ENCODE data around the gene BACH2. TPM values are rescaled to one million over a fixed set of nuclear protein-coding genes. Genes with fewer than 3 reads are reported as not detected.

The BACH2 gene
- polyA plus RNA-seq, 2 of the 4 experiments (the other 2 are of a cell fraction), result 0.01 to 0.36 TPM

GRCh38 chr6:89961481-89961880 is 335.2 kb downstream of the BACH2 start:
- H3K4me2 ChIP-seq, result no peak overlapping the region
- H3K4me1 ChIP-seq, result no peaks in the 10 kb centered on the region
- TF ChIP-seq TFCP2L1 (CRISPR knock-in tag; IDR thresholded peaks at IDR 0.05) (no peak), ZSCAN20 (CRISPR knock-in tag; IDR thresholded peaks at IDR 0.05) (no peak), HEYL (CRISPR knock-in tag; IDR thresholded peaks at IDR 0.05) (no peak), ESRRA (IDR thresholded peaks at IDR 0.05; ENCODE audit: borderline replicate concordance, low read length) (no peak), BCL3 (IDR thresholded peaks at IDR 0.05) (no peak), PHF8 (IDR thresholded peaks at IDR 0.05; ENCODE audit: borderline replicate concordance, low read depth) (no peak), MAX (IDR thresholded peaks at IDR 0.05) (no peak), FOXS1 (CRISPR knock-in tag; IDR thresholded peaks at IDR 0.05) (no peak)
- CTCF ChIA-PET, result interaction anchor here (1.2 kb wide), 1 partner anchor 523 kb away, joined by 3 read pairs; no protein-coding TSS in a partner anchor
- WGBS (ENCODE audit: missing lambda C conversion rate), result 57% methylated on average over 2 of the region's 2 CpGs
- H3K9me3 ChIP-seq, result no peaks in the 10 kb centered on the region
- H3K27ac ChIP-seq, result no peak overlapping the region
- POLR2A ChIA-PET, result no interaction called here
- no peak for FAIRE-seq
- ATAC-seq, result no peak
- no peak for DNase-seq (ENCODE audit: low read depth in 1 of 2, low spot score in 1 of 2)
- H3K4me3 ChIP-seq, result no peak overlapping the region

GRCh38 chr6:89959883-89960282 is 336.8 kb downstream of the BACH2 start:
- Histone ChIP-seq H3K27ac (no peak overlapping the region), H3K9me3 (no peaks in the 10 kb centered on the region), H3K4me2 (no peak overlapping the region), H3K4me3 (no peak overlapping the region), H3K4me1 (no peaks in the 10 kb centered on the region)
- DNase-seq (ENCODE audit: low read depth in 1 of 2, low spot score in 1 of 2) (no peak), FAIRE-seq (no peak), ATAC-seq (no peak)
- ChIA-PET CTCF (interaction anchor here (1.3 kb wide), 1 partner anchor 20 kb away, joined by 4 read pairs; no protein-coding TSS in a partner anchor), POLR2A (no interaction called here)
- no peak for TF ChIP-seq HMGXB4 (CRISPR knock-in tag; IDR thresholded peaks at IDR 0.05; ENCODE audit: borderline replicate concordance)
- TF ChIP-seq HEYL (CRISPR knock-in tag; IDR thresholded peaks at IDR 0.05), result no peak
- no peak for TF ChIP-seq FOSB (CRISPR knock-in tag; IDR thresholded peaks at IDR 0.05)
- no peak for TF ChIP-seq FOSL2 (IDR thresholded peaks at IDR 0.05)
- TF ChIP-seq FOSL2 (CRISPR knock-in tag; IDR thresholded peaks at IDR 0.05), result no peak
- no peak for TF ChIP-seq NFE2L2 (conservative IDR thresholded peaks at IDR 0.05; ENCODE audit: low read length)
- no peak for TF ChIP-seq GATA3 (IDR thresholded peaks at IDR 0.05; ENCODE audit: borderline replicate concordance)
- TF ChIP-seq MYC (IDR thresholded peaks at IDR 0.05; ENCODE audit: borderline replicate concordance, low read length), result no peak
- TF ChIP-seq ZFP36 (IDR thresholded peaks at IDR 0.05; ENCODE audit: borderline replicate concordance, partially characterized antibody), result no peak
- TF ChIP-seq SMC3 (IDR thresholded peaks at IDR 0.05), result no peak
- TF ChIP-seq E2F6 (IDR thresholded peaks at IDR 0.05; ENCODE audit: borderline replicate concordance, low read depth), result no peak
- TF ChIP-seq USF2 (IDR thresholded peaks at IDR 0.05), result no peak
- WGBS (ENCODE audit: missing lambda C conversion rate), result 52% methylated on average over 6 of the region's 6 CpGs

- no peak for DNase-seq (ENCODE audit: low read depth in 1 of 2, low spot score in 1 of 2)
- Histone ChIP-seq H3K4me3 (no peak overlapping the region), H3K4me2 (no peak overlapping the region), H3K9me3 (no peaks in the 10 kb centered on the region), H3K27ac (no peak overlapping the region), H3K4me1 (no peaks in the 10 kb centered on the region)
- ChIA-PET CTCF (interaction anchor here (2.2 kb wide), 1 partner anchor 16 kb away, joined by 8 read pairs; no protein-coding TSS in a partner anchor), POLR2A (no interaction called here)
- no peak for FAIRE-seq
- WGBS (ENCODE audit: missing lambda C conversion rate), result 13% methylated on average over 2 of the region's 4 CpGs
- ATAC-seq, result no peak
- TF ChIP-seq ZC3H11A (IDR thresholded peaks at IDR 0.05) (no peak), CEBPB (IDR thresholded peaks at IDR 0.05) (no peak), EP300 (IDR thresholded peaks at IDR 0.05) (no peak), EHF (CRISPR knock-in tag; IDR thresholded peaks at IDR 0.05) (no peak), SREBF2 (IDR thresholded peaks at IDR 0.05) (no peak), HOXA7 (CRISPR knock-in tag; IDR thresholded peaks at IDR 0.05) (no peak), NFE2L2 (conservative IDR thresholded peaks at IDR 0.05; ENCODE audit: low read length) (no peak), MAX (IDR thresholded peaks at IDR 0.05) (no peak), NPAS2 (CRISPR knock-in tag; IDR thresholded peaks at IDR 0.05; ENCODE audit: borderline replicate concordance) (no peak), SMC3 (IDR thresholded peaks at IDR 0.05) (no peak), CBX8 (IDR thresholded peaks at IDR 0.05) (no peak), ZSCAN20 (CRISPR knock-in tag; IDR thresholded peaks at IDR 0.05) (no peak), JUNB (IDR thresholded peaks at IDR 0.05) (no peak)
Measured at GRCh38 chr6:89956182-89956581, 340.5 kb downstream of the BACH2 start.
